Measurements from ENCODE around the gene C13orf46.

- TF ChIP-seq CTCF (IDR thresholded peaks at IDR 0.05; ENCODE audit: poor library complexity), result no peak
- no peak for TF ChIP-seq EZH2phosphoT487 (IDR thresholded peaks at IDR 0.05; ENCODE audit: low read depth, severe bottlenecking, unreplicated experiment)
These were observed 24.2 kb upstream of the C13orf46 start for GRCh38 chr13:113997845-113998751.
